Measurements from ENCODE around the gene MTG2. TPM values are rescaled to one million over a fixed set of nuclear protein-coding genes. Genes with fewer than 3 reads are reported as not detected.
A peak's percentile ranks its signal among the peaks of the same experiment; 100 is the strongest.

Gene MTG2
- total and polyA plus RNA-seq, 9 donors = 12.7 to 36.9 (median 33.3) TPM

DNA sequence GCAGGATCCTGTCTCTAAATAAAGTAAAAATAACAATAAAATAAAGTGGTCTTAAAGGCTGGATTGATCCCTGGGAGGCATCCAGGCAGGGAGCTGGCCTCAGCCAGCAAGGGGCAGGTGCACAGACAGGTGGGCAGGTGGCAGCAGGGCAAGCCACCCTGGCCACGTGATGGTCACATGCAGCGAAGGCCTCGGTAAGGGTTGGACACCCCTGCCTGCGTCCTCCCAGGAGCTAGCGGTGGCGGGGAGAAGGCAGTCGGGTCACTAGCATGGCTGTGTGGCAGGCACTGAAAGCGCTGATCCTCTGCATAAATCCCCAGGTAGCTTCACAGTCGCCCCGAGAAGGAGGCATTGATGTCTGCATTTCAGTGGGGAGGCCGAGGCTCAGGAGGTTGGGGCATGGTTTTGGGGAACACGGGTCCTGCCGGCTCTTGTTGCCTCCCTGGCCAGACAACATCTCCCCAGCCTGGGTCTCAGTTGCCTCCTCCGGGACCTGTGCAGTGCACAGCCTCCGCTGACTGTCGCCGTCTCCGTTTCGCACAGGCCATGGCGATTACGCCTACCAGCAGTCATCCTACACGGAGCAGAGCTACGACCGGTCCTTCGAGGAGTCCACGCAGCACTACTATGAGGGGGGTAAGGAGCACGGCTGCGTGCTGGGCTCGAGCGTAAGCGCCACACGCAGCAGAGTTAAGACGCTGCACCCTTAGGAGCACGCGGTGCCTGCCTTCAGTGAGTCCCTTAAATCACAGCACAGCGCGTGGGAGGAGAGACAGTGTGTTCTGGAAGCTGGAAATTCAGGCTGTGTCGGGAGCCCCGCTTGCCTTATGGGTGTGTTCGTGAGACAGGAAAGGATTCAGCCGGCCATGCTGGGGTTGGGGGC lies 17.7 kb upstream of the MTG2 start:
- Histone ChIP-seq H3K4me3 (no peak overlapping the region), H3K27me3 (no peaks in the 10 kb centered on the region), H3K36me3 (no peaks in the 10 kb centered on the region), H3K4me1 (ENCODE audit: insufficient read depth) (no peaks in the 10 kb centered on the region), H3K27ac (no peak overlapping the region), H3K9me3 (no peaks in the 10 kb centered on the region)
- 90 to 94% (median 92%) methylated on average over 41 of the region's 41 CpGs for WGBS, 3 donors
- intact Hi-C loops (cut with DNase I) = no loop called here
- DNase-seq = no peak
- TF ChIP-seq, protein P1, sequence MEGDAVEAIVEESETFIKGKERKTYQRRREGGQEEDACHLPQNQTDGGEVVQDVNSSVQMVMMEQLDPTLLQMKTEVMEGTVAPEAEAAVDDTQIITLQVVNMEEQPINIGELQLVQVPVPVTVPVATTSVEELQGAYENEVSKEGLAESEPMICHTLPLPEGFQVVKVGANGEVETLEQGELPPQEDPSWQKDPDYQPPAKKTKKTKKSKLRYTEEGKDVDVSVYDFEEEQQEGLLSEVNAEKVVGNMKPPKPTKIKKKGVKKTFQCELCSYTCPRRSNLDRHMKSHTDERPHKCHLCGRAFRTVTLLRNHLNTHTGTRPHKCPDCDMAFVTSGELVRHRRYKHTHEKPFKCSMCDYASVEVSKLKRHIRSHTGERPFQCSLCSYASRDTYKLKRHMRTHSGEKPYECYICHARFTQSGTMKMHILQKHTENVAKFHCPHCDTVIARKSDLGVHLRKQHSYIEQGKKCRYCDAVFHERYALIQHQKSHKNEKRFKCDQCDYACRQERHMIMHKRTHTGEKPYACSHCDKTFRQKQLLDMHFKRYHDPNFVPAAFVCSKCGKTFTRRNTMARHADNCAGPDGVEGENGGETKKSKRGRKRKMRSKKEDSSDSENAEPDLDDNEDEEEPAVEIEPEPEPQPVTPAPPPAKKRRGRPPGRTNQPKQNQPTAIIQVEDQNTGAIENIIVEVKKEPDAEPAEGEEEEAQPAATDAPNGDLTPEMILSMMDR (IDR thresholded peaks at IDR 0.05) = no peak
- TF ChIP-seq POLR2A (IDR thresholded peaks at IDR 0.05) (no peak), EP300 (IDR thresholded peaks at IDR 0.05) (no peak)

DNA sequence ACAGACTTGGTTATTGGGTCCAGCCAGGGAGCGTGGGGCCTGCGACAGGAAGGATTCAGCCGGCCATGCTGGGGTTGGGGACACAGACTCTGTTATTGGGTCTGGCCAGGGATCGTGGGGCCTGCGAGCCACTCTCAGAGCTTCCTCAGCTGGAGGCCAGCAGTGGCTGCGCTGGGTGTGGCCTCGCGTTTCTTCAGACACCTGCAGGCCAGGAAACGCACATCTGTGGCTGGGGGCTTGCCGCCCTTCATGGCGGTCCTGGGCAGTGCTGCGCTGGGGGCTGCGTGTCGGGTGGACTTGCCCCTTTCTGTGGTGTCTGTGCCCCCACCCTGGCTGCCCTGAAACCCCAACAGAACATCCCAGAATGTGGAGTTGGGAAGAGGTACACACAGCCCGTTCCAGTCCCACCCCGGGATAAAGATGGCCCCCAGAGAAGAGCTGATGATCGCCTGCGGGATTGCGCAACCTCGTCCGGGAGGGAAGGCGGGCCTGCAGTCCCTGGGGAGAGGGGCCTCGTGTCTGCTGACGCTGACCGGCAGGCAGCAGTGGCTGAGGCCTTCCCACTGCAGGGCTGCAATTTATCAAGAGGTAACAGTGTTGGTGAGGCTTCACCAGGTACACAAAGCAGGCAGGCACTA lies 16.9 kb upstream of the MTG2 start:
- H3K4me1 ChIP-seq (ENCODE audit: insufficient read depth) = no peaks in the 10 kb centered on the region
- TF ChIP-seq EP300 (IDR thresholded peaks at IDR 0.05) = no peak
- TF ChIP-seq, protein P1 (IDR thresholded peaks at IDR 0.05) = no peak
- TF ChIP-seq POLR2A (IDR thresholded peaks at IDR 0.05) = no peak
- WGBS, 3 donors = 79 to 88% (median 81%) methylated on average over 19 to 25 of the region's 25 CpGs
- intact Hi-C loops (cut with DNase I) = no loop called here
- no peaks in the 10 kb centered on the region for H3K27me3 ChIP-seq
- H3K4me3 ChIP-seq = no peak overlapping the region
- DNase-seq = peak in 1 of 5 donors; percentile 48
- H3K27ac ChIP-seq = no peak overlapping the region
- H3K36me3 ChIP-seq = no peaks in the 10 kb centered on the region
- no peaks in the 10 kb centered on the region for H3K9me3 ChIP-seq

DNA sequence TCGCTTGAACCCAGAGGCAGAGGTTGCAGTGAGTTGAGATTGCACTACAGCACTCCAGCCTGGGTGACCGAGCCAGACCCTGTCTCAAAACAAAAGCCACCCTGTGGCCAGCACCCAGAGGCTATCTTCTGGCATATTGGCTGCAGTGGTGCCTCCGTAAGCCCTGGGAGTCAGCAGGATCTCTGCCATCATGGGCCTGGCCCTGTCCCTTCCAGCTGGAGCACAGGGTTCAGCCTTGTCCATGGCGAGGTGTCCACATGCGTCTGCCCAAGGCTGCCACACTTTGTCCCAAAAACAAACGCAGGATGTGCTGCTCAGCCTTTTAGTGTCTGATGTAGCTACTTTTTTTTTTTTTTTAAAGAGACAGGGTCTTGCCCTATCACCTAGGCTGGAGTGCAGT lies 15.4 kb upstream of the MTG2 start:
- no peaks in the 10 kb centered on the region for H3K36me3 ChIP-seq
- H3K4me3 ChIP-seq = no peak overlapping the region
- H3K4me1 ChIP-seq (ENCODE audit: insufficient read depth) = no peaks in the 10 kb centered on the region
- H3K9me3 ChIP-seq = no peaks in the 10 kb centered on the region
- TF ChIP-seq, protein P1 (IDR thresholded peaks at IDR 0.05) = no peak
- TF ChIP-seq POLR2A (IDR thresholded peaks at IDR 0.05) = no peak
- TF ChIP-seq EP300 (IDR thresholded peaks at IDR 0.05) = no peak
- H3K27me3 ChIP-seq = no peaks in the 10 kb centered on the region
- no peak for DNase-seq
- no peak overlapping the region for H3K27ac ChIP-seq
- 82 to 88% (median 87%) methylated on average over 6 of the region's 6 CpGs for WGBS, 3 donors
- intact Hi-C loops (cut with DNase I) = no loop called here

DNA sequence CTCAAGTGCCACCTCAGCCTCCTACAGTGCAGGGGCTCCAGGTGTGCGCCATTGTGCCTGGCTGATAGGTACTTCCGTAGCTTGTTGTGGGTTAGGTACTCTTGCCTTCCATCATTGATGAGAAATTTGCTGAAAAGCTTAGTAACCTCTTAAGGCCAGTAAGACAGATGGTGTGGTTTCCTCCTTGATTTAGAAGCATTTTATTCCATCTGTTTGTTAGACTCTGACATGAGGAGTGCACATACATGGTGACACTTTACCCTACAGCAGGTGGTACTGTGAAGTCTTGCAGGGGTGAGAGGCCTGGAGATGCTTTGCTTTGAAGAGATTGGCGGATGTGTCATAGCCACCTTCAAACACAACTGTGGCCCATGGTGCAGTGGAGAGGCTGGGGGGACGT lies 14.8 kb upstream of the MTG2 start:
- Histone ChIP-seq H3K36me3 (no peaks in the 10 kb centered on the region), H3K4me1 (ENCODE audit: insufficient read depth) (no peaks in the 10 kb centered on the region), H3K27ac (no peak overlapping the region), H3K4me3 (no peak overlapping the region), H3K9me3 (no peaks in the 10 kb centered on the region), H3K27me3 (no peaks in the 10 kb centered on the region)
- WGBS, 3 donors = 90 to 93% (median 93%) methylated on average over 4 of the region's 4 CpGs
- intact Hi-C loops (cut with DNase I) = no loop called here
- DNase-seq = no peak
- TF ChIP-seq, protein P1 (IDR thresholded peaks at IDR 0.05) = no peak
- TF ChIP-seq EP300 (IDR thresholded peaks at IDR 0.05) (no peak), POLR2A (IDR thresholded peaks at IDR 0.05) (no peak)

All from ovary (tissue), 9 donors.